IPS-18a (cell line): ENCODE results near the gene CDKN1A.
A peak's percentile ranks its signal among the peaks of the same experiment; 100 is the strongest.

Experiments
- H3K27ac ChIP-seq: one replicate; pipeline ENCODE4 v1.5.1; 2013; ENCODE audit warnings: low read length
- H3K27me3 ChIP-seq: one replicate; pipeline ENCODE4 v1.6.1; 2013; ENCODE audit warnings: mild to moderate bottlenecking, low read length; ENCODE audit not compliant: control insufficient read depth, insufficient read depth
- H3K36me3 ChIP-seq: one replicate; pipeline ENCODE4 v1.6.1; 2013; ENCODE audit warnings: low read depth, low read length; ENCODE audit not compliant: control insufficient read depth
- H3K4me1 ChIP-seq: one replicate; pipeline ENCODE4 v1.6.1; 2013; ENCODE audit warnings: low read depth, low read length; ENCODE audit not compliant: control insufficient read depth
- H3K4me3 ChIP-seq: one replicate; pipeline ENCODE4 v1.5.1; 2013; ENCODE audit warnings: low read length
- H3K9ac ChIP-seq: one replicate; pipeline ENCODE4 v1.6.1; 2013; ENCODE audit warnings: mild to moderate bottlenecking, low read length, moderate library complexity
- H3K9me3 ChIP-seq: one replicate; pipeline ENCODE4 v1.6.1; 2013; ENCODE audit warnings: low read depth, low read length; ENCODE audit not compliant: control insufficient read depth

Gene CDKN1A

DNA sequence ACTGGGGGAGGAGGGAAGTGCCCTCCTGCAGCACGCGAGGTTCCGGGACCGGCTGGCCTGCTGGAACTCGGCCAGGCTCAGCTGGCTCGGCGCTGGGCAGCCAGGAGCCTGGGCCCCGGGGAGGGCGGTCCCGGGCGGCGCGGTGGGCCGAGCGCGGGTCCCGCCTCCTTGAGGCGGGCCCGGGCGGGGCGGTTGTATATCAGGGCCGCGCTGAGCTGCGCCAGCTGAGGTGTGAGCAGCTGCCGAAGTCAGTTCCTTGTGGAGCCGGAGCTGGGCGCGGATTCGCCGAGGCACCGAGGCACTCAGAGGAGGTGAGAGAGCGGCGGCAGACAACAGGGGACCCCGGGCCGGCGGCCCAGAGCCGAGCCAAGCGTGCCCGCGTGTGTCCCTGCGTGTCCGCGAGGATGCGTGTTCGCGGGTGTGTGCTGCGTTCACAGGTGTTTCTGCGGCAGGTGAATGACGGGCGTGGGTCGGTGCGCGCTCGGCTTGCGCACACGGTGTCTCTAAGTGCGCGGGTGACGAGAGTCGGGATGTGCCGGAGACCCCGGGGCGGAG, at the start of gene CDKN1A:
Gene CDKN1A, plus strand, starts transcription at position 227 of the 555 bp plus-strand sequence. CDS start 5,388 bp downstream, outside the sequence.
- Histone ChIP-seq H3K9me3 (no peaks in the 10 kb centered on the region), H3K4me3 (peak within 1 kb of the TSS; percentile 64), H3K4me1 (peaks cover 24% of the 10 kb centered on the region), H3K27ac (no peak within 1 kb of the TSS), H3K27me3 (peaks cover 47% of the 10 kb centered on the region), H3K9ac (peak within 1 kb of the TSS; percentile 22), H3K36me3 (no peaks in the 10 kb centered on the region)

DNA sequence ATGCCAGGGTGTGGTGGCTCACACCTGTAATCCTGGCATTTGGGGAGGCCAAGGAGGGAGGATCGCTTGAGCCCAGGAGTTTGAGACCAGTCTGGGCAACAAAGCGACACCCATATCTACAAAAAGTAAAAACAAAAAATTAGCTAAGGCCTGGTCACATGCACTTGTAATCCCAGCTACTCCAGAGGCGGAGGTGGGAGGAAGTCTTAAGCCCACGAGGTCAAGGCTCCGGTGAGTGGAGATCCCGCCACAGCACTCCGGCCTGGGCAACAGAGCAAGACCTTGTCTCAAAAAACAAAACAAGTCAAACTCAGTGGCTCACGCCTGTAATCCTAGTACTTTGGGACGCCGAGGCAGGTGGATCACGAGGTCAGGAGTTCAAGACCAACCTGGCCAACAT, 48.7 kb upstream of the CDKN1A start:
- no peak overlapping the region for H3K4me3 ChIP-seq
- no peak overlapping the region for H3K27ac ChIP-seq
- H3K9ac ChIP-seq = no peak overlapping the region
- H3K9me3 ChIP-seq = no peaks in the 10 kb centered on the region
- no peaks in the 10 kb centered on the region for H3K27me3 ChIP-seq
- H3K4me1 ChIP-seq = no peaks in the 10 kb centered on the region
- H3K36me3 ChIP-seq = no peaks in the 10 kb centered on the region

DNA sequence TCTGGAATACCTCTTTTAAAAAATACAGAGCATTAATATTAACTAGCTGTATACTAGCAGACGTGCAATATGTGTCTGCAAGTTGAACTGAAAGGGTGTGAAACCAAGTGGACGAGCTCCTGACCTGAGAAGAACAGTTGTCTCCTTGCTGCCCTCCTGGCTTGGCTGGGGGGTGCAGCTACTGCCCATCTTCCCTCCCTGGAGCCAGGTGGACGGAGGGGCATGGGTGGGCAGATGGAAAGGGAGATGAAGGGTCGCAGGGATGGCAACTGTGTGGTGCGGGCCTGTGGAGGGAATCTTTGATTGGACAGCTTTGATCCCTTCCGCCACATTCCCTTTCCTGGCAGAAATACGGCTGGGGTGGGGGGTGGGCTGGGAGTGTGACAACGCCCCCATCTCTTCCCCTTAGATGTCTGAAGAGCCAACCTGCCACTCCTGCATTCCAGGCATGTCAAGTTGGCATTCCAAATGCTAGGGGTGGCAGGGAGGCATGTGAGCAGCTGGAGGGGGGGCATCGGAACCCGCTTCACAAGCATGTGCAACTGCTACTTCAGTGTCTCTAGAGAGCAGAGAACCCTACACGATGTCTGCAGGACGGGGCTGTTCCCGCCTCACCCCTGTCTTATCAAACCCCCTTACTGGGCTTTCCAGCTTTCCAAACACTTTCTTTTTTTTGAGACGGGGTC, 47.0 kb upstream of the CDKN1A start:
- Histone ChIP-seq H3K27me3 (no peaks in the 10 kb centered on the region), H3K9me3 (no peaks in the 10 kb centered on the region), H3K4me3 (no peak overlapping the region), H3K9ac (no peak overlapping the region), H3K4me1 (no peaks in the 10 kb centered on the region), H3K36me3 (no peaks in the 10 kb centered on the region), H3K27ac (no peak overlapping the region)

DNA sequence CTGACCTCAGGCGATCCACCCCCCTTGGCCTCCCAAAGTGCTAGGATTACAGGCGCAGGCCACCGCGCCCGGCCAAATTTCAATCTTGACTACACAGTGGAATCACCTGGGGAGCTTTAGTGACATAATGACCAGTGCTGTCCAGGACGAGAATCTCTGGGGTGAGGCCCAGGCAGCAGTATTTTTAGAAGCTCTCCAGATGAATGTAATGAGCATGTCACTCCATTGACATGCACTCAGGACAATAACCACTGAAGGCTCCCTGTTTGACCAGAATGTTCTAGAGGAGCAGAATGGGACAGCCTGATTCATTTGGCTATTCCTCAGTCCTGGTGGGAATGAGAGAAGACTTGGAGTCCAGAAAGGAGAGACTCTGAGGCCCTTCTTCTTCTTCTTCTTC, 45.1 kb upstream of the CDKN1A start:
- Histone ChIP-seq H3K4me3 (no peak overlapping the region), H3K36me3 (no peaks in the 10 kb centered on the region), H3K9ac (no peak overlapping the region), H3K4me1 (no peaks in the 10 kb centered on the region), H3K27me3 (no peaks in the 10 kb centered on the region), H3K9me3 (no peaks in the 10 kb centered on the region), H3K27ac (no peak overlapping the region)

GRCh38 chr6:36633915-36634314, 44.6 kb upstream of the CDKN1A start:
- H3K27me3 ChIP-seq = no peaks in the 10 kb centered on the region
- no peak overlapping the region for H3K27ac ChIP-seq
- no peaks in the 10 kb centered on the region for H3K4me1 ChIP-seq
- no peaks in the 10 kb centered on the region for H3K9me3 ChIP-seq
- no peaks in the 10 kb centered on the region for H3K36me3 ChIP-seq
- no peak overlapping the region for H3K9ac ChIP-seq
- no peak overlapping the region for H3K4me3 ChIP-seq

- no peaks in the 10 kb centered on the region for H3K27me3 ChIP-seq
- H3K9me3 ChIP-seq = no peaks in the 10 kb centered on the region
- no peaks in the 10 kb centered on the region for H3K36me3 ChIP-seq
- H3K4me3 ChIP-seq = no peak overlapping the region
- no peak overlapping the region for H3K9ac ChIP-seq
- H3K4me1 ChIP-seq = no peaks in the 10 kb centered on the region
- no peak overlapping the region for H3K27ac ChIP-seq
Observed at GRCh38 chr6:36634317-36635108, 44.0 kb upstream of the CDKN1A start.

- Histone ChIP-seq H3K4me1 (no peaks in the 10 kb centered on the region), H3K9ac (no peak overlapping the region), H3K27ac (no peak overlapping the region), H3K36me3 (no peaks in the 10 kb centered on the region), H3K4me3 (no peak overlapping the region), H3K9me3 (no peaks in the 10 kb centered on the region), H3K27me3 (no peaks in the 10 kb centered on the region)
Observed at GRCh38 chr6:36636283-36636682, 42.2 kb upstream of the CDKN1A start.

- no peaks in the 10 kb centered on the region for H3K36me3 ChIP-seq
- H3K4me3 ChIP-seq = no peak overlapping the region
- no peaks in the 10 kb centered on the region for H3K9me3 ChIP-seq
- H3K27ac ChIP-seq = no peak overlapping the region
- H3K4me1 ChIP-seq = no peaks in the 10 kb centered on the region
- no peaks in the 10 kb centered on the region for H3K27me3 ChIP-seq
- no peak overlapping the region for H3K9ac ChIP-seq
Observed at GRCh38 chr6:36636687-36637418, 41.7 kb upstream of the CDKN1A start.

DNA sequence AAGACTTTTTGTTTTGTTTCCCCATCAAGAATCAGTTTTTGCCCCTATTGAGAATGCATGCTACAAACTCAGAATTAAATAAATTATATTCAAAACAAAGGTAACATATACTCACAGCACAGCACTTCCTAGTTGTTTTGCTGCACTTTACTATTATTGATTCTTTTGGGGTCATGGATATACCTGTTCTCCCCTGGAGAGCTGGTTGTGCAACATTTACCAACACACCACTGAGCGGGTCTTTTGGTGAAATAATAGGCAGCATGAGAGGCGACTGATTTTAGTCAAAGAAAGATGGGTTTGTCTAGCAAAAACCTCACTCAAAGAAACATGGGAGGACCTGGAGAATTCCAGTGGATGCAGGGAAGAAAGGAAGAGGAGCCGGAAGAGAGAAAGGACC, 39.9 kb upstream of the CDKN1A start:
- no peak overlapping the region for H3K9ac ChIP-seq
- no peaks in the 10 kb centered on the region for H3K4me1 ChIP-seq
- no peaks in the 10 kb centered on the region for H3K27me3 ChIP-seq
- no peak overlapping the region for H3K27ac ChIP-seq
- H3K4me3 ChIP-seq = no peak overlapping the region
- H3K9me3 ChIP-seq = no peaks in the 10 kb centered on the region
- H3K36me3 ChIP-seq = no peaks in the 10 kb centered on the region

DNA sequence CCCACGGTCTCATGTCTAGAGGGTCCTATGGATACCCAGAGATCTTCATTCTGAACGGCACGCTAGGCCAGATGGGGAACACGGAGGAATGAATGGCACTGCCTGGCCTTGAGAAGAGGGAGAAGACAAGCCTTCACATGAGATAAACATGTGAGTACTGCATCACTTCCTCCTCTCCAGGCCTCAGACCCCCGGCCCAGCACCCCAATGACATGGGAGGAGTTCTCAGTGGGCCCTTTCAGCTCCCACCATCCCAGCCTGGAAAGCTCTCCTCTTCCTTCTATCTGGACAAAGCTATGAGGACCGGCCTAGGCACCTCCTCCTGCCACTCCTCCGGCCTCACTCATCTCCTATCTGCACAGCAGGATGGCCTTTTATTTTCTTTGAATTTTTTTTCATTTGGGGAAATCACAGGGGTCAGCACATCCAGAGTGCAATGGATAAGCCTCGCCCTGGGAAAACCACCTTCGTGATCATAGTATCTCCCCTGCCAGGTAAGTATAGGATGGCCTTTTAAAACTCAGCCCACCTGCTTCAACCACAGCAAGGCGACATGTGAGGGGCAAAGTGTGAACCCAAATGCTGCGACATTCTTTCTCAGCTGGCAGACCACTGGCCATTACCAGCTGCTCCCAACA, 39.2 kb upstream of the CDKN1A start:
- Histone ChIP-seq H3K27ac (no peak overlapping the region), H3K9ac (no peak overlapping the region), H3K9me3 (no peaks in the 10 kb centered on the region), H3K4me3 (no peak overlapping the region), H3K4me1 (no peaks in the 10 kb centered on the region), H3K36me3 (no peaks in the 10 kb centered on the region), H3K27me3 (no peaks in the 10 kb centered on the region)

- H3K27ac ChIP-seq = no peak overlapping the region
- H3K4me1 ChIP-seq = no peaks in the 10 kb centered on the region
- no peak overlapping the region for H3K4me3 ChIP-seq
- H3K27me3 ChIP-seq = no peaks in the 10 kb centered on the region
- no peaks in the 10 kb centered on the region for H3K9me3 ChIP-seq
- no peaks in the 10 kb centered on the region for H3K36me3 ChIP-seq
- no peak overlapping the region for H3K9ac ChIP-seq
Observed at GRCh38 chr6:36641543-36641942, 37.0 kb upstream of the CDKN1A start.
